ENCODE results near the gene PTPRM.

The PTPRM gene

GRCh38 chr18:8004792-8005191 is 437.7 kb downstream of the PTPRM start:
- no peak for DNase-seq (ENCODE audit: low read depth)

DNA sequence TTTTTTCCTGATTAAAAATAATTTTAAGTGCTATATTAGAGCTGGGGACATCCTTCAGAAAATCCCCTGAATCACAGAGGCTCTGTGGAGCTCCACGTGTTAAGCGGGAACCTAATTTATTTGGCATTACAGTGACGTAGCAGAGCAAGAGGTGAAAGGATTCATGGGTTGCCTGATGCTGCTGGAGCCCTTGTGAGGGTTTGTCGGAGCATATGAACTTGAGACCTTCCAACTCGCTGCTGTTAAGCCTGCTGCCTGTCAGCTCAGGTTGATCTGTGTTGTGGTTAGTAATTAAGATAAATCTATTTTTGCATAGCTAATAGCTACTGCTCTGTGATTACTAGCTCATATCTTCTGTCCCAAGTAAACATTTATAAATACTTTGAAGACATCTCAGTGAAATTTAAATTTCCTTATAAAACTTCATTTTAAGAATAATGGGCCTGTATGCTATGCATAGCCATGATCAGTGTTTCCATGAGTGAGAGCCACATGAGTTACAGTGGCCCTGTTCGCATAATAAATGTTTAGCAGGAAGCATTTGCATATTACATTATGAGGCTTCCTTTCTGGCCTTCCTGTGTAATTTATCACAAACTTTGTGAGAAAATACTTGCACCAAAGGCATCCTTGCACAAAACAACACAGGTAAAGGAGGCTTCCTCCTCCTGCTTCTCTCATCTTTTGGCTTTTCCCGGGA is 438.9 kb downstream of the PTPRM start:
- no peak for DNase-seq (ENCODE audit: low read depth)

GRCh38 chr18:8006979-8007378 is 439.9 kb downstream of the PTPRM start:
- DNase-seq (ENCODE audit: low read depth) = no peak

GRCh38 chr18:8008033-8008432 is 440.9 kb downstream of the PTPRM start:
- DNase-seq (ENCODE audit: low read depth) = no peak

- DNase-seq (ENCODE audit: low read depth) = no peak
Observed at GRCh38 chr18:8011361-8011760, 444.2 kb downstream of the PTPRM start.

DNA sequence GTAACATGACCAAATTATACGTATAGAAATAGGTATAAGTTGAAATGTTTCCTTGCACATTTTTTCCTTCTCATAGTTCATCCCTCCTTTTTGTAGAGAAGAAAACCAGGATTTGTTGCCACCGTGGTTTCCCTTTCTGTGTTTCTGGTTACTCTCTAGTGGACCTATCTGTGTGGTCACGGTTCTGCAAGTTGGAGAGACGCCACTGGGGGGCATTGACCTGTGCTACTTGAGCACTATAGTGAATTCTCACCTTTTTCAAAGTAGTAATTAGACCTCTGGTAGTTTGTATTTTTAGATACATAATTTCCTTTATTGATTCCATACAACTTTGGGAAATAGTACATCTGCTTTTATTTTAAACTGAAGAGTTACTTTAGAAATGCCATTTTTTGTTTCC is 444.8 kb downstream of the PTPRM start:
- DNase-seq (ENCODE audit: low read depth) = no peak

- no peak for DNase-seq (ENCODE audit: low read depth)
Observed at GRCh38 chr18:8018701-8019331, 451.7 kb downstream of the PTPRM start.

DNA sequence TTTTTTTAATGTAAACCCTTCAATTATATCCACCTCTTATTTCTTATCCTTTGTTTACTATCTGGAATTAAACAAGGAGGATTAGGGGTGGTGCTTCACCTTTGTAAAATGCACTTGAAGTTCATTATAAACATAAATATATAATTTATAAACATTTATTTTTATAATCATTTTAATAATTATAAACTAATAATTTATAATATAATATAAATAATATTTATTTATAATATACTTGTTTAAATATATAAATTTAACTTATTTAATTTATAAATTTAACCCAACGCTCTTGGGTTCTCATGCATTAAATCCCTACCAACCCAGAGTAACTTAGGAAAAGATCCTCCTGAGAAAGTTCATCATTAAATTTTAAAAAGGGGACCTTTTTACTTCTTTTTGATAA is 452.5 kb downstream of the PTPRM start:
- DNase-seq (ENCODE audit: low read depth) = no peak

DNA sequence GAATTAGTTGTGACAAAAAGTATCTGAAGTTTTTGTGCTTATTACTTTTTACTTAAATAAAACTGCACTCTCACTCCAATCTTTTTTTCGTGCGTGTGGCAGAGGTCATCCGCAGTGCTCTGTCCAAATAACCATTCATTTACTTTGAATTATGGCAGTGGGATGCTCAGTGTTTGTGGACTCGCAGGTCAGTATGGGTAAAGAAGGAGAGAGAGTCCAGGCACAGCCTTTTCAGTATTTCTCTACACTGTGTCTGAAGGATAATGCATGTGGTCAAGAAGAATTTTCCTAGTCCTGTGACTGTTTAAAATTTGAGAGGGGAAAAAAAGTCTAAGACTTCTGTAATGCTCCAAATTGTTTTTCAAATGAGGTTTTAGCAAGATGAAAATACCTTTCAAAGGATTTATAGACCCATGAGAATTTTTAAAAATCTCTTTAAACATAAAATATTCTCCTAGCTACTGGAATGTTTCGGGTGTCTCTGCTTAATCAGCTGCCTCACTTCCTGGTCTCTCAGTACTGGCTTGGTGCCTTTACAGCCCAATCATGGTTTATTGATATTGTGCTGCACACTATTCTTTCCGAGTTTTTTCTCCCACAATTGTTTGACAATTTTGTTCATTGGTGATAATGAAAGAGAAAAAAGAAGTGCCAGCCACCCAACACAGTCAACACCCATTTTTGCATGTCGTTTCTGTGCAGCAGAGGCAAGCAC is 453.2 kb downstream of the PTPRM start:
- no peak for DNase-seq (ENCODE audit: low read depth)

GRCh38 chr18:8029061-8029460 is 461.9 kb downstream of the PTPRM start:
- DNase-seq (ENCODE audit: low read depth) = no peak

DNA sequence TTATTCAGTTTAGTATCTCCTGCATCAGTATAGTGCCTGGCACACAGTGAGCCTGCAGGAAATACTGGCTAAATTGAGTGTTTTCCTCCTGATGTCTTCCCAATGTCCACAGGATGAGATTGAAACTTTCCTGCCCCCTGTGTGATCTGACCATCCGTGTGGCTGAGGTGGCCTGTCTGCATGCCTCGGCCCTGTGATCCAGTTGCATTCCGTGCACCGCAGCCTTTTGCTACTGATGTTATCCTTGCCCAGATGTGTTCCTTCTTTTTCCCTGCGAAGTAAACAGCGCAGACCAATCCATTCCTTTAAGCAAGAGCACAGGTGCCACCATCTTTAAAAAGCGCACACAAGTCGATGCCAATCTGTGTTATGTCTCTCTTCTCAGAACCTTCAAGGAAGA is 462.6 kb downstream of the PTPRM start:
- no peak for DNase-seq (ENCODE audit: low read depth)

- DNase-seq (ENCODE audit: low read depth) = no peak
Observed at GRCh38 chr18:8030201-8030600, 463.1 kb downstream of the PTPRM start.

DNA sequence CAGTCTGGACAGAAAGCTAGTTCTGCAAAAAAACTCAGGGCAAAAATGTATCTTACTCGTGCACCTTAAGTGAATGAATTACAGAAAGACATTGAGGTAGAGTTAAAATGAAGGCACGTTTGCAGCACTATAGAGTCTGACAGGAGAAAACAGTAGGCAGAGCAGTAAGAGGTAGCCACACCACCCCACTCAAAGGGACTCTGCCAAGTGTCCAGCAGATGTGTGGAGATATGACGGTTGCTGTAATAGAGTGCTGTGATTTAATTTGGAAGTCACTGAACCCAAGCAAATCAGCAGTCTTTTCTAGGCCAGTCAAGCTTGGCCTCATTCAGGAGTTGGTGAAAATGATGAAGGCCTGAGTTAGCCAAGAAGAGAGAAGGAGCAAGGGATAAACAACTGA is 464.4 kb downstream of the PTPRM start:
- DNase-seq (ENCODE audit: low read depth) = no peak

DNA sequence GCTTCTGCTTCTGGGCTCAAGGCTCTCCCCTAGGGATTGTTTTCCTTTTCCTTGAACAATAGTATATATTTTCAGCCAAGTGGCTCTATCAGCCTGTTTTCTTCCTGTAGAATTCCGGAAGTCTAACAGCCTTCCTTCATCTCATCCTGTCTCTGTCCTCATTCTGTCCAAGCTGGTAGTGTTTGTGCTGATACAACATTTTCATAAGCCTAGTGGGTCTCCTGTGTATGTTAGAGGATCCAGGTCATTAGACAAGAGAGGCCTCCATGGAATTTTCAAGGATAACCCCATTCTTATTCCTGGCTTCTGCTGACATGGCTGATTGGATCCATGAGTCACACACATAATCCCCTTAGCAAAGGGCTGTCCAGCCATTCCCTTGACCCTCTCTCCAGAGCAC is 467.6 kb downstream of the PTPRM start:
- DNase-seq (ENCODE audit: low read depth) = no peak

GRCh38 chr18:8036551-8036950 is 469.4 kb downstream of the PTPRM start:
- no peak for DNase-seq (ENCODE audit: low read depth)

- DNase-seq (ENCODE audit: low read depth) = no peak
Observed at GRCh38 chr18:8037296-8037695, 470.2 kb downstream of the PTPRM start.

- no peak for DNase-seq (ENCODE audit: low read depth)
Observed at GRCh38 chr18:8040021-8040420, 472.9 kb downstream of the PTPRM start.

DNA sequence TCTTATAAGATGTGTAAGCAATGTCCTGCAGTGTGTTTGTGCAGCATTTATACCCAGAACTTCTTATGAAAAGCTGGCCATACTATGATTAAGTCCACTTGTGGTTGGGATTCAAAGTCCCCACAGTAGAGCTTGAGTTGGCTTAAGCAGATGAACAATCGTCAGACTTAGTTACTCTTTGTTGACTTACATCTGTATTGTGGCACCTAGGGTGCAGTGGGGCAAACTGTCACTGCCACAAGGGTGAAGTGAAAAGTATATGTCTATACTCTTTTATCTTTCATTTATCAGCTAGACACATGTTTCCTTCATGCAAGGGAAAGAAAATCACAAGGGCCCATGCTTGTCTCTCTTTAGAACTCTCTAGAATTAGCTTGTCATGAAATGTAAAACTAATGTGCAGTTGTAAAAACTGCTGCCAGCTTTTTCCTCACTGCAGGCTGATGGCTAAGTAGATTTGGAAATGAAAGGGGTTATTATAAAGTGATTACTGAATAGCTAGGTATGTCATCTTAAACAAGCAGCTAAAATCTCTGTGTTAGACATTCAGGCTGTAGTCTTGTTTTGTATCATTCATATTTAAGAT is 474.5 kb downstream of the PTPRM start:
- DNase-seq (ENCODE audit: low read depth) = no peak

GRCh38 chr18:8044004-8044403 is 476.9 kb downstream of the PTPRM start:
- no peak for DNase-seq (ENCODE audit: low read depth)

- no peak for DNase-seq (ENCODE audit: low read depth)
Observed at GRCh38 chr18:8045160-8045883, 478.2 kb downstream of the PTPRM start.

- DNase-seq (ENCODE audit: low read depth) = no peak
Observed at GRCh38 chr18:8045884-8046281, 478.8 kb downstream of the PTPRM start.

DNA sequence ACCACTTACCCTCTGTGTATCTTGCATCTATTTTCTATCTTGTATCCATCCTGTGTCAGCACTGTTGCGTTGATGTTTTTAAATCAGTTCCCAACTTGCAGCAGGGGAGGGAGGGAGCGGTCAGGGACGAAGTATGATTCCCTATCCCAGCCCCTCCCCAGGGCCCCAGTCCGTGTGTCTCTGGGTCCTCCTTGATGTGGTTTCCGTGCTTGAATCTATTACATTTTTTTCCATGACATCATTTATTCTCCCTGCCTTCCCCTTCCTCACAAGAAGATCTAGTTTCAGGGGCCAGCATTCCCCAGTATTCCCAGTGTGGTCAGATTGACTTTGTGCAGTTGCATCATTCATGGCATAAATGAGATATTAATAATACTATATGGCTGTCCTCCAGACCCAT is 479.3 kb downstream of the PTPRM start:
- no peak for DNase-seq (ENCODE audit: low read depth)

Measured in GM04503 (cell line).